GDM1 (cell line): Measurements from ENCODE around the gene SLC25A20.
"Not testable (repeated sequence)": the region's sequence is repeated elsewhere in the genome, so short reads cannot be mapped to it uniquely, and the experiment has no call there.

ENCODE experiments used
- DNase-seq: peaks from one replicate; lab custom pipeline; 2025; lab: John Stamatoyannopoulos, UW

The SLC25A20 gene

DNA sequence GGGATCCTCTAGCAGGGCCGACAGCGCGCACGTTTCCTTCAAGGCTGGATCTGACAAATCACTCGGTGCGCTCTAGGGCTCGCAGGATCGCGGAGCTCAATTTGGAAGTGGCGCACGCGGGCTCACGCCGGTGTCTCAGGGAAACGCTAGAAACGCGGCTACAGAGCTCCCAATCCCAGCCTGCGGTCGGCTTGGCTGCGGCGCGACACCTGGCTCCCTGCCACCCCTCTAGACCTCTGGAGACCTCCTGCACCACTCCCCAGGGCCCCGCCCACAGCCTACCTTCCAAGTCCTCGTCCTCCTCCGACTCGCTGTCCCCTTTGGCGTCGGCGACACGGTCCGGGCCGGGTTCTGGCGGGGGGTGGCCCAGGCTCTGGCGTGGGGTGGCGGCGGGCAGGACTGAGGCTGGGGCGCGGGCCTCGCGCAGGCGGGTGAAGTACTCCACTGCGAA, 51.6 kb downstream of the SLC25A20 start:
- no peak for DNase-seq

DNA sequence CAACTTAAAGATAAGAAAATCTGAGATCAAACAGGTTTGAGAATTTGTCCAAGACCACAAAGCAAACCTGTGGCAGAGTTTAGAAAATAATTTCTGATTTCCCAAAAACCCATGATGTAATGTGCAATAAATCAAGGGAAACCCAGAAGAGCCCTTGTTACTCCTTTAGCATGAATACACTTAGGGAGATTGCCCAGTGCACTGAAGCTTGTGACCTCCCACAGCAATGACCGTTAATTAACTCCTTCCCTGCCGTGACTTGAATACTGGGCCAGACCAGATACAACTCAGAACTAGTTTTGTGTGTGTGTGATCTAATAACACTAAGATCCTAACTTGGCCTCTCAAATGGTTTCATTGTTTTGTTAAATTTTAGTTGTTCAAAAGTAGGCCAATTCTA, 53.5 kb downstream of the SLC25A20 start:
- DNase-seq, result no peak

DNA sequence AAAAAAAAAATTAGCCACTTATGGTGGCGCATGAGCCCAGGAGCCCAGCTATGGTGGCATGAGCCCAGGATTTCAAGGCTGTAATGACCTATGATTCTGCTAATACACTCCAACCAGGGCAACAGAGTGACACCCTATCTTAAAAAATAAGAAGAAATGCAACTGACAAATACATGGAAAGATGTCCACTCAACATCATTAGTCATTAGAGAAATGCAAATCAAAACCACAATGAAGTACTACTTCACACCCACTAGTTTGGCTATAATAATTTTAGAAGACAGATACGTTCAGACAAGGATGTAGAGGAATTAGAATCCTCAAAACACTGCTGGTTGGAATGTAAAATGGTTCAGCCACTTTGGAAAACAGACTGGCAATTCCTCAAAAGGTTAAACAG, 61.5 kb downstream of the SLC25A20 start:
- DNase-seq, result no peak

DNA sequence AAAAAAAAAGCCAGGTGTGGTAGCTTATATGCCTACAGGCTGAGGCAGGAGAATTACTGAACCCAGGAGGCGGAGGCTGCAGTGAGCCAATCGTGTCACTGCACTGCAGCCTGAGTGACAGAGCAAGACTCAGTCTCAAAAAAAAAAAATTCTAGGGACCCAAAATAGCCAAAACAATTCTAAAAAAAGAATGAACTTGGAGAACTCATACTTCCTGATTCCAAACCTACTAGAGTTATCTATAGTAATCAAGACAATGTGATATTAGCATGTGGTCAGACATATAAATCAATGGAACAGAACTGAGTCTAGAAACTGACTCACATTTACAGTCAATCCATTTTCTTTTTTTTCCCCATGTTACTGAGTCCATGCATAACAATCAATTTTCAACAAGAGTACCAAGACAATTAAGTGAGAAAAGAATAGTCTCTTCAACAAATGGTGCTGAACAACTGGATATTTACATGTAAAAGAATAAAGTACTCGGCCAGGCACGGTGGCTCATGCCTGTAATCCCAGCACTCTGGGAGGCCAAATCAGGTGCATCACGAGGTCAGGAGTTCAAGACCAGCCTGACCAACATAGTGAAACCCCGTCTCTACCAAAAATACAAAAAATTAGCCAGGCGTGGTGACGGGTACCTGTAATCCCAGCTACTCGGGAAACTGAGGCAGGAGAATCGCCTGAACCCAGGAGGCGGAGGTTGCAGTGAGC, 62.9 kb downstream of the SLC25A20 start:
- DNase-seq, result no peak

DNA sequence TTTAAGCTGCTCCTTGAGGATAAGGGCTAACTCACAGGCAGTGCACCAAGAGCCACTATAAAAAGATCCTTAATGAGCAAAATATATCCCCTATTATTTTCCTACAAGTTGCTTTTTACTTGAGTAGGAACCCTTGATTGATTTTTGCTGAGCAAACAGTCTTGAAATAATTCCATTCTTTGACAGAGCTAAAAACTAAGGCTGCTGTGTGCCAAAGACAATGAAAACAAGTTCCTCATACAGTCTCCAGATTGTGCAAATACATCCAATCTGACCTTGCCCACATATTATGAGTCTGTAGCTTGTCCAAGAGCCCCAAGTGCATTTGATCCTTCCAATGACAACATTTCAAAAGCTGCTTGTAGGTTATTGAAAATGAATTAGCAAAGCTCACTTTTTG, 66.0 kb downstream of the SLC25A20 start:
- DNase-seq, result no peak

DNA sequence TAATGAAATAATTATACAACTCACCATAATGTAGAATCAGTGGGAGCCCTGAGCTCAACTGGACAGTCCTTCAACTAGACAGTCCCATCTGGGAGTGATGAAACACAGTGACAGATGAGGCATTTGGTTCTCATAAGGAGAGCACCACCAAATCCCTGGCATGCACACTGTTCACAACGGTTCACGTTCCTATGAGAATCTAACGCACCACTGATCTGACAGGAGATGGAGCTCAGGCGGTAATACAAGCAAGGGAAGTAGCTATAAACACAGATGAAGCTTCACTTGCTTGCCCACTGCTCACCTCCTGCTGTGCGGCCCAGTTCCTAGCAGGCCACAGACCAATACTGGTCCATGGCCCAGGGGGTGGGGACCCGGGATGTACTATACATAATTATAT, 68.0 kb downstream of the SLC25A20 start:
- DNase-seq, result no peak

DNA sequence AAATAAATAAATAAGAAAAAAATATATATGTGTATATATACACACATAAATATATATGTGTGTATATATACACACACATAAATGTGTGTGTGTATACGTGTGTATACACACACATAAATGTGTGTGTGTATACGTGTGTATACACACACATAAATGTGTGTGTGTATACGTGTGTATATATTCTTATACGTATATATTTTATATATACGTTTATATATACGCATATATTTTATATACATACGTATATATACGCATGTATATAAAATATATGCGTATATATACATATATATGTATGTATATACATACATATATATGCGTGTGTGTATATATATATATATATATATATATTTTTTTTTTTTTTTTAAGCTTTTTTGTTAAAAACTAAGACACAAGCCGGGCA, 69.2 kb downstream of the SLC25A20 start:
- DNase-seq, result not testable (repeated sequence)

DNA sequence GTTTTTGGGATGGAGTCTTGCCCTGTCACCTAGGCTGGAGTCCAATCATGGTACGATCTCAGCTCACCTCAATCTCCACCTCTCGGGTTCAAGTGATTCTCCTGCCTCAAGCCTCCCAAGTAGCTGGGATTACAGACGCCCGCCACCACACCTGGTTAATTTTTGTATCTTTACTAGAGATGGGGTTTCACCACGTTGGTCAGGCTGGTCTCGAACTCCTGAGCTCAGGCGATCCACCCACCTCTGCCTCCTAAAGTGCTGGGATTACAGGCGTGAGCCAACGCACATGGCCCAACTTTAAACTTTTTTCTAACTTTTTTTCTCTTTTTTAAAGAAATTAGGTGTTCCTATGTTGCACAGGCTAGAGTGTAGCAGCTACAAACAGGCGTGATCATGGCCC, 70.8 kb downstream of the SLC25A20 start:
- DNase-seq, result not testable (repeated sequence)

DNA sequence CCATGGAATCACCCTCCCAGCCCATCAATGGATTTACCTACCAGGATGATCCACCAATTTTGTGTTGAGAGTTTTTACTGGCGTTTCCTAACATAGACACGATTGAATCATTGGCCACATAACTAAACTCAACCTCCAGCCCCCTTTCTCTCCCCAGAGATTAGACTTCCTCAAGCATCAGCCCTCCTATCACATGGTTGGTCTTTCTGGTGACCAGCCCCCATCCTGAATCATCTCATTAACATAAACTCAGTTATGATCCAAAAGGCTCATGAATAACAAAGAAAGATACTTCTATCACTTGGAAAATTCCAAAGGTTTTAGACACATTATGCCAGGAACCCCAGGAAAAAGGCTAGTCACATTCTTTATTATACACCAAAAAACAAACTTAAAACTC, 72.2 kb downstream of the SLC25A20 start:
- no peak for DNase-seq

DNA sequence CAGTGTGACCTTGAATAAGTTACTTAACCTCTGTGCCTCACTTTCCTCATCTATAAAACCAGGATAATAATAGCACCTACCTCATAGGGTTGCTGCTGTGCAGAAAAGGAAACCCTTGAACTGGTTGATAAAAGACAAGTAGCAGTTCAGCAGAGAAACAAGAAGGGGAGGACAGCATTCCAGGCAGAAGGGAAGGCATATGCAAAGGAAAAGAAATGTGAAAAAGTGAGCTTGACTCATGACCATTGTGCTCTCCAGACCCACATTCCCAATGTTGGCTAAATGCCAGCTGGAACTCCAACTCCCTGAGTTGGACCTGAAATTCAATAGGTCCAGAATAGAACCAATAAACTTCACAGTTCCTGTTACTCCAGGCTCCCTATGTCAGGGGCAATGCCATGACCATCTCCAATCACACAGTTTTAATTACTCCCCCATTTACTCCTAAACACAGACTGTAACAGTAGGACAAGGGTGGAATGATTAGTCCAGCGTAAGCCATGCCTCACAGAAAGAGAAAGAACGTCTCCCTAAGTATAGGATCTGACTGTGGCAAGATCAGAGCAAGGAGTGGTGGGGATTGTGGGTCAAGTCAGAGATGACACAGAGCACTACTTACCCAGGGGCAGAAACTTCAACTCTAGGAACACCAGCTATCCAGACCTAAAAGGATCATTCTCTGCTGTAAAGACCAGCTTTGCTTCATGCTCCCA, 77.9 kb downstream of the SLC25A20 start:
- DNase-seq, result no peak

DNA sequence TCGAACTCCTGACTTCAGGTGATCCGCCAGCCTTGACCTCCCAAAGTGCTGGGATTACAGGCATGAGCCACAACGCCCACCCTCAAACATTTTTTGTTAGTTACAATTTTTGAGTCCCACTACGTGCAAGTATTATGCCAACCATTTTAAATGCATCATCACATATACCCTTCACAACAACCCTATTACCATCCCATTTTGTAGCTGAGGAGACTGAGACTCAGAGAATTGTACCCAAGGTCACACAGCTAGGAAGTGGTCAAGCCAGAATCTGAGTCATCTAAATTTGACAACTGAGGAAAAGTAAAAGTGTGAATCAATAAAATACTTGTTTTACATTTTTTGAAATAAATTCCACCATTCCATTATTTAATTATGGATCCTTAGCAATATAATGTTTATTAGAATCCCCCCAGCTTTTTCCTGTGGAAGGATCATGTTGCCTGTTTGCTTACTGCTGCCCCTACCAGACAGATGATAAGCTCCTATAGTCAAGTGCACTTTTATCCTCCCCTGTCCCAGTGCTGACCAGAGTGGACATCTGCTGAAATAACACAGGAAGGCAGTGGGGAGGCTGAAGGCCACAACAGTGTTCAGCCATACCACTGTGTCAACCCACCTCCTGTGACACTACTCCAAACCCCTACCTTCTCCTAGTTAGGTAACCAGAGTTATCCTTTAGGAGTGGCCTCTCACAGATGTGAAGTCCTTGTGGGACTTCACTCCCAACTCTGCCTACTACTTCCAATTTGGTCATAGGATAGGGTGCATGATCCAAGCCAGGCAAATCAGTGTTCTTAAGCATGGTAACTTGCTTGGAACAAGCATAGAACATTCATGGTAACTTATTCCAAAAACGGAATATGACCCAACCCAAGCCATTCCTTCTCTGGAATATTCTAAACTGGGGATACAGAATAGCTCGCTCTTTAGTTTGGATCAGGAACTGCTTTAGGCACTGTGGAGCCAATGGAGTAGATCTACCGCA, 79.2 kb downstream of the SLC25A20 start:
- DNase-seq, result no peak

DNA sequence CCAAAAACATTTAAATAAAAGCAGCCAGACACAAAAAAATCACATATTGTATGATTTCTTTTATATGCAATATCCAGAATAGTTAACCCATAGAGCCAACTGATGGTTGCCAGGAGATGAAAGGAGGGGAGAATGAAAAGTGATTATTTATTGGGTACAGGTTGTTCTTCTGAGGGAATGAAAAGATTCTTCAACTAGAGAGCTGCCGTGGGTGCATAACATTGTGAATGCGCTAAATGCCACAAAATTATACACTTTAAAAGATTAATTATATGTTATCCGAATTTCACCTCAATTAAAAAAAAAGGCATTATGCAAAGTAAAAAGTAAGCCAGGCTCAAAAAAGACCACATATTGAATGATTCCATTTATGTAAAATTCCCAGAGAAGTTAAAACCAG, 87.2 kb downstream of the SLC25A20 start:
- no peak for DNase-seq
